ENCODE data around the gene XRCC3. TPM values are rescaled to one million over a fixed set of nuclear protein-coding genes. Genes with fewer than 3 reads are reported as not detected.

The XRCC3 gene
- total and polyA plus RNA-seq, 2 experiments from 2014 or later = 15.8 to 27.5 TPM

- TF ChIP-seq CTCF (IDR thresholded peaks at IDR 0.05; ENCODE audit: low read depth, low read length) = no peak
- Histone ChIP-seq H3K9me3 (ENCODE audit: low read depth) (no peaks in the 10 kb centered on the region), H3K36me3 (no peaks in the 10 kb centered on the region), H3K27ac (peak overlapping the region; percentile 24), H3K27me3 (no peaks in the 10 kb centered on the region), H3K4me3 (no peak overlapping the region), H3K4me1 (ENCODE audit: low read depth) (peaks cover 17% of the 10 kb centered on the region)
- no peak for DNase-seq (ENCODE audit: low read depth in 1 of 2, low spot score in 1 of 2)
Observed at GRCh38 chr14:103711516-103712431, 3.5 kb downstream of the XRCC3 start.

GRCh38 chr14:103710771-103711377, 4.4 kb downstream of the XRCC3 start:
- DNase-seq (ENCODE audit: low read depth in 1 of 2, low spot score in 1 of 2) = no peak
- H3K27me3 ChIP-seq = no peaks in the 10 kb centered on the region
- peaks cover 14% of the 10 kb centered on the region for H3K4me1 ChIP-seq (ENCODE audit: low read depth)
- H3K27ac ChIP-seq = no peak overlapping the region
- H3K9me3 ChIP-seq (ENCODE audit: low read depth) = no peaks in the 10 kb centered on the region
- no peak overlapping the region for H3K4me3 ChIP-seq
- H3K36me3 ChIP-seq = no peaks in the 10 kb centered on the region
- no peak for TF ChIP-seq CTCF (IDR thresholded peaks at IDR 0.05; ENCODE audit: low read depth, low read length)

GRCh38 chr14:103709814-103710213, 5.4 kb downstream of the XRCC3 start:
- DNase-seq (ENCODE audit: low read depth in 1 of 2, low spot score in 1 of 2) = no peak
- Histone ChIP-seq H3K27me3 (no peaks in the 10 kb centered on the region), H3K4me3 (no peak overlapping the region), H3K9me3 (ENCODE audit: low read depth) (no peaks in the 10 kb centered on the region), H3K4me1 (ENCODE audit: low read depth) (peaks cover 14% of the 10 kb centered on the region), H3K27ac (no peak overlapping the region), H3K36me3 (no peaks in the 10 kb centered on the region)
- no peak for TF ChIP-seq CTCF (IDR thresholded peaks at IDR 0.05; ENCODE audit: low read depth, low read length)

- H3K4me3 ChIP-seq = no peak overlapping the region
- no peaks in the 10 kb centered on the region for H3K9me3 ChIP-seq (ENCODE audit: low read depth)
- H3K36me3 ChIP-seq = peaks cover 4% of the 10 kb centered on the region
- no peaks in the 10 kb centered on the region for H3K27me3 ChIP-seq
- H3K4me1 ChIP-seq (ENCODE audit: low read depth) = peaks cover 7% of the 10 kb centered on the region
- TF ChIP-seq CTCF (IDR thresholded peaks at IDR 0.05; ENCODE audit: low read depth, low read length) = no peak
- no peak overlapping the region for H3K27ac ChIP-seq
- no peak for DNase-seq (ENCODE audit: low read depth in 1 of 2, low spot score in 1 of 2)
Observed at GRCh38 chr14:103708750-103709187, 6.5 kb downstream of the XRCC3 start.

GRCh38 chr14:103707329-103708263, 7.7 kb downstream of the XRCC3 start:
- H3K27ac ChIP-seq = no peak overlapping the region
- no peak for TF ChIP-seq CTCF (IDR thresholded peaks at IDR 0.05; ENCODE audit: low read depth, low read length)
- H3K9me3 ChIP-seq (ENCODE audit: low read depth) = no peaks in the 10 kb centered on the region
- H3K27me3 ChIP-seq = no peaks in the 10 kb centered on the region
- H3K36me3 ChIP-seq = peaks cover 4% of the 10 kb centered on the region
- no peak overlapping the region for H3K4me3 ChIP-seq
- DNase-seq (ENCODE audit: low read depth in 1 of 2, low spot score in 1 of 2) = no peak
- no peaks in the 10 kb centered on the region for H3K4me1 ChIP-seq (ENCODE audit: low read depth)

Data from cardiac muscle cell (in vitro differentiated cells and primary cell).